SK-N-DZ (cell line): Measurements from ENCODE around the gene KLHL26.

Experiments
- DNase-seq: peaks from one replicate; pipeline ENCODE4 v3.0.0-alpha.2; 2015; ENCODE audit warnings: low spot score
- small RNA-seq, 2 experiments: library from RNA; depleted of rRNA; stranded (forward); fragments of <200 nt; gene quantifications; one replicate each; pipeline ENCODE3, GENCODE V24; 2014

The KLHL26 gene

GRCh38 chr19:18717601-18718000 is 80.8 kb downstream of the KLHL26 start:
- peak; percentile 43 for DNase-seq

GRCh38 chr19:18718015-18718526 is 81.2 kb downstream of the KLHL26 start:
- DNase-seq = no peak

GRCh38 chr19:18718846-18719458 is 82.1 kb downstream of the KLHL26 start:
- DNase-seq = no peak

GRCh38 chr19:18719541-18719940 is 82.7 kb downstream of the KLHL26 start:
- DNase-seq = peak; percentile 42

Small RNAs within 50 kb of the gene (small RNA-seq; reads per million reads assigned to genes)
- gene RN7SL155P = 0 reads per million in 2 experiments
